B cell (primary cell): ENCODE results near the gene DIP2A. TPM values are rescaled to one million over a fixed set of nuclear protein-coding genes. Genes with fewer than 3 reads are reported as not detected.
A peak's percentile ranks its signal among the peaks of the same experiment; 100 is the strongest.

ENCODE experiments used
- ATAC-seq: fragments of 200-7000 bp; cut with Tn5 transposase; one replicate; pipeline ENCODE4 v1.10.0; 2021; ENCODE audit warnings: low read depth, mild to moderate bottlenecking, moderate number of reproducible peaks, moderate library complexity
- CTCF ChIA-PET: fragments of 350-600 bp; sonication (Branson Sonifier 250); formaldehyde crosslinking; loops from one replicate; lab custom pipeline; 2021; ENCODE audit warnings: antibody characterized with exemption, inconsistent platforms; lab: Charles Lee
- POLR2A ChIA-PET: fragments of 350-600 bp; sonication (Branson Sonifier 250); formaldehyde crosslinking; loops from one replicate; lab custom pipeline; 2021; ENCODE audit warnings: antibody characterized with exemption; lab: Charles Lee
- DNase-seq: peaks from one replicate; pipeline ENCODE4 v3.0.0; 2013
- H2AFZ ChIP-seq: 2 replicates; pipeline ENCODE4 v1.6.1; 2012; ENCODE audit warnings: mild to moderate bottlenecking, low read depth, low read length; ENCODE audit not compliant: insufficient read depth, poor library complexity, severe bottlenecking
- H3K27ac ChIP-seq, 2 donors: 1 replicate in 1 of 2; 2 replicates in 1 of 2; pipeline ENCODE4 v1.5.1; 2012 to 2013; ENCODE audit warnings: low read length in 2 of 2, mild to moderate bottlenecking in 2 of 2, moderate library complexity in 1 of 2
- H3K27me3 ChIP-seq, 4 experiments: fragments of 200-600 bp in 1 of 4; sonication (generic) in 1 of 4; replicated peaks in 1 of 4; 1 replicate in 2 of 4; 2 replicates in 2 of 4; pipeline versions ENCODE4 v1.6.1 to v1.7.0; 2013 to 2016; ENCODE audit warnings: low read length in 3 of 4, mild to moderate bottlenecking in 2 of 4, mixed read lengths in 1 of 4, moderate library complexity in 1 of 4; ENCODE audit not compliant: insufficient read depth in 4 of 4, control insufficient read depth in 3 of 4; ENCODE audit errors: control extremely low read depth in 1 of 4
- H3K36me3 ChIP-seq, 2 experiments: replicated peaks in 1 of 2; 1 replicate in 1 of 2; 2 replicates in 1 of 2; pipeline versions ENCODE4 v1.6.1 to v1.7.1; 2013; ENCODE audit warnings: low read length in 1 of 2; ENCODE audit not compliant: insufficient read depth in 2 of 2, control insufficient read depth in 1 of 2; ENCODE audit errors: control extremely low read depth in 1 of 2, extremely low read depth in 1 of 2
- H3K4me1 ChIP-seq, 2 donors: fragments of 200-600 bp in 1 of 2; sonication (generic) in 1 of 2; 1 replicate in 1 of 2; 2 replicates in 1 of 2; pipeline versions ENCODE4 v1.5.1 to v1.6.1; 2013 to 2017; ENCODE audit warnings: low read length in 2 of 2; ENCODE audit not compliant: control insufficient read depth in 2 of 2, insufficient read depth in 2 of 2
- H3K4me2 ChIP-seq: replicated peaks from 2 replicates; pipeline ENCODE3; 2012; ENCODE audit warnings: mild to moderate bottlenecking, low read depth, low read length; ENCODE audit not compliant: poor library complexity, severe bottlenecking
- H3K4me3 ChIP-seq, 5 experiments: fragments of 200-600 bp in 1 of 5; sonication (generic) in 1 of 5; 1 replicate in 3 of 5; 2 replicates in 2 of 5; pipeline versions ENCODE4 v1.5.1 to v1.7.0; 2011 to 2016; ENCODE audit warnings: low read length in 4 of 5, mild to moderate bottlenecking in 4 of 5, low read depth in 2 of 5, control low read depth in 1 of 5, moderate library complexity in 1 of 5; ENCODE audit not compliant: insufficient read depth in 1 of 5; ENCODE audit errors: control extremely low read depth in 1 of 5, extremely low read depth in 1 of 5
- H3K79me2 ChIP-seq: fragments of 200-600 bp; sonication (generic); one replicate; pipeline ENCODE4 v1.6.0; 2016; ENCODE audit warnings: low read length; ENCODE audit not compliant: control insufficient read depth, insufficient read depth
- H3K9ac ChIP-seq: fragments of 200-600 bp; sonication (generic); 2 replicates; pipeline ENCODE4 v1.6.1; 2017; ENCODE audit warnings: mild to moderate bottlenecking, low read length, moderate library complexity
- H3K9me3 ChIP-seq, 3 donors: one replicate each; pipeline versions ENCODE4 v1.6.1 to v1.7.1; 2013; ENCODE audit warnings: low read length in 2 of 3; ENCODE audit not compliant: control insufficient read depth in 2 of 3, insufficient read depth in 1 of 3; ENCODE audit errors: control extremely low read depth in 1 of 3
- H4K20me1 ChIP-seq: 2 replicates; pipeline ENCODE4 v1.6.0; 2012; ENCODE audit warnings: mild to moderate bottlenecking, low read length; ENCODE audit not compliant: insufficient read depth, control insufficient read depth, poor library complexity, severe bottlenecking
- H3K27ac Mint-ChIP-seq: one replicate; pipeline ENCODE4 v1.8.0; 2021; ENCODE audit warnings: mixed read lengths
- H3K27me3 Mint-ChIP-seq: one replicate; pipeline ENCODE4 v1.8.0; 2021; ENCODE audit warnings: mixed read lengths
- H3K4me1 Mint-ChIP-seq: one replicate; pipeline ENCODE4 v1.8.0; 2021; ENCODE audit warnings: mixed read lengths
- H3K4me3 Mint-ChIP-seq: one replicate; pipeline ENCODE4 v1.8.0; 2021; ENCODE audit warnings: mixed read lengths
- H3K9me3 Mint-ChIP-seq: one replicate; pipeline ENCODE4 v1.8.0; 2022; ENCODE audit warnings: mixed read lengths; ENCODE audit not compliant: insufficient read depth
- EZH2 ChIP-seq: IDR thresholded peaks from 2 replicates; pipeline ENCODE4 v1.6.1; 2012; ENCODE audit warnings: borderline replicate concordance, low read depth, mild to moderate bottlenecking, moderate library complexity, low read length; ENCODE audit not compliant: insufficient read depth, poor library complexity, severe bottlenecking
- WGBS: methylation state at CpG from one replicate; pipeline ENCODE4 v1.1.5; 2013; ENCODE audit warnings: missing lambda C conversion rate; ENCODE audit not compliant: insufficient coverage; 5-methylcytosine and 5-hydroxymethylcytosine counted together
- intact Hi-C: fragments of 100-400 bp; cut with micrococcal nuclease; formaldehyde crosslinking; loops from one replicate; pipeline ENCODE4 v1.10.0; 2022
- polyA plus RNA-seq: library from polyadenylated mRNA; depleted of rRNA; stranded (reverse); fragments of >200 nt; gene quantifications from 2 replicates; pipeline ENCODE4 v1.2.3, GENCODE V29; 2012
- total RNA-seq, 2 donors: library from RNA; stranded (reverse); fragments of 120-200 nt in 1 of 2; gene quantifications; 1 replicate in 1 of 2; 2 replicates in 1 of 2; pipeline versions ENCODE4 v1.2.3 to v1.2.4, GENCODE V29; 2013 to 2022
- TF ChIP-seq, protein P1 (sequence below): fragments of 200-600 bp; IDR thresholded peaks from one replicate; pipeline ENCODE4 v1.8.0; 2022; ENCODE audit warnings: antibody characterized with exemption, mild to moderate bottlenecking

DIP2A gene
- total and polyA plus RNA-seq, 2 donors (not counting 1 experiment from before 2014, with no cell fraction given): 40.4 to 59.0 TPM

DNA sequence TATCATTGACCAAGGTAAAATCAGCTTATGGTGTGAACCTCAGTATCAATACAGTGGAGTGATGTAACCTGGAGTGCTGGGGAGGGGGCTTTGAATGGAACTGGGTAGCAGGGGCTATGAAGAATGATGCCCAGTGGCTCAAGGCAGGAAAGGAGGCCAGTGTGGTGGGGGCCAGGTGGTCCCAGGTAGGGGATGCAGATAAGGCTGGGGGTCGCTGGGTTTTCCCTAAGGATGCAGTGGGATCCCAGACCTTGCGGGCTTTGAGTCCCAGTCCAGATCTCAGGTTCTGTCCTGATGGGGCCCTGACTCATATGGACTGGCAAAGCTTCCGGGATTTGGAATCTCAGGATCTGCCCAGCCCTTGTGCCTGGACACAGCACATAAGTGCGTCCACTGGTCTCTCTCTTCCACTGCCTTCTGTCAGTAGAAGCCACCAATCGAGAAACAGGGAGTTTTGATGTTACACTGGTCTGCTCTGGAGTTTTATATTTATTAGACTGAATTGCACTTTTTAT, 94.2 kb downstream of the DIP2A start:
- H3K27ac Mint-ChIP-seq: peak overlapping the region; percentile 17
- H3K27me3 Mint-ChIP-seq: no peaks in the 10 kb centered on the region
- peaks cover 0 to 18% of the 10 kb centered on the region in 2 experiments for H3K36me3 ChIP-seq
- peaks cover 3% of the 10 kb centered on the region for H3K9me3 Mint-ChIP-seq
- WGBS: 100% methylated on average over 3 of the region's 5 CpGs
- peaks cover 0 to 4% (median 0%) of the 10 kb centered on the region in 3 donors for H3K9me3 ChIP-seq
- no peak overlapping the region for H2AFZ ChIP-seq
- TF ChIP-seq EZH2: no peak
- TF ChIP-seq, protein P1, sequence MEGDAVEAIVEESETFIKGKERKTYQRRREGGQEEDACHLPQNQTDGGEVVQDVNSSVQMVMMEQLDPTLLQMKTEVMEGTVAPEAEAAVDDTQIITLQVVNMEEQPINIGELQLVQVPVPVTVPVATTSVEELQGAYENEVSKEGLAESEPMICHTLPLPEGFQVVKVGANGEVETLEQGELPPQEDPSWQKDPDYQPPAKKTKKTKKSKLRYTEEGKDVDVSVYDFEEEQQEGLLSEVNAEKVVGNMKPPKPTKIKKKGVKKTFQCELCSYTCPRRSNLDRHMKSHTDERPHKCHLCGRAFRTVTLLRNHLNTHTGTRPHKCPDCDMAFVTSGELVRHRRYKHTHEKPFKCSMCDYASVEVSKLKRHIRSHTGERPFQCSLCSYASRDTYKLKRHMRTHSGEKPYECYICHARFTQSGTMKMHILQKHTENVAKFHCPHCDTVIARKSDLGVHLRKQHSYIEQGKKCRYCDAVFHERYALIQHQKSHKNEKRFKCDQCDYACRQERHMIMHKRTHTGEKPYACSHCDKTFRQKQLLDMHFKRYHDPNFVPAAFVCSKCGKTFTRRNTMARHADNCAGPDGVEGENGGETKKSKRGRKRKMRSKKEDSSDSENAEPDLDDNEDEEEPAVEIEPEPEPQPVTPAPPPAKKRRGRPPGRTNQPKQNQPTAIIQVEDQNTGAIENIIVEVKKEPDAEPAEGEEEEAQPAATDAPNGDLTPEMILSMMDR: no peak
- H3K27ac ChIP-seq: peak overlapping the region in 1 of 2 donors; percentile 75
- POLR2A ChIA-PET: interaction anchor here (1.0 kb wide), 1 partner anchor 83 kb away, joined by 3 read pairs; the partner anchor contains the start of gene PRMT2
- intact Hi-C loops: no loop called here
- no peak overlapping the region for H3K4me3 Mint-ChIP-seq
- H3K4me1 Mint-ChIP-seq: peaks cover 23% of the 10 kb centered on the region
- no peak overlapping the region for H3K4me3 ChIP-seq
- H3K9ac ChIP-seq: no peak overlapping the region
- no peaks in the 10 kb centered on the region for H4K20me1 ChIP-seq
- H3K4me1 ChIP-seq: peaks cover 27 to 35% of the 10 kb centered on the region in 2 donors
- no peak for DNase-seq
- peak overlapping the region; percentile 65 for H3K4me2 ChIP-seq
- CTCF ChIA-PET: interaction anchor here (0.7 kb wide), 1 partner anchor 409 kb away, joined by 3 read pairs; no protein-coding TSS in a partner anchor
- no peaks in the 10 kb centered on the region for H3K27me3 ChIP-seq
- ATAC-seq: no peak
- no peaks in the 10 kb centered on the region for H3K79me2 ChIP-seq

DNA sequence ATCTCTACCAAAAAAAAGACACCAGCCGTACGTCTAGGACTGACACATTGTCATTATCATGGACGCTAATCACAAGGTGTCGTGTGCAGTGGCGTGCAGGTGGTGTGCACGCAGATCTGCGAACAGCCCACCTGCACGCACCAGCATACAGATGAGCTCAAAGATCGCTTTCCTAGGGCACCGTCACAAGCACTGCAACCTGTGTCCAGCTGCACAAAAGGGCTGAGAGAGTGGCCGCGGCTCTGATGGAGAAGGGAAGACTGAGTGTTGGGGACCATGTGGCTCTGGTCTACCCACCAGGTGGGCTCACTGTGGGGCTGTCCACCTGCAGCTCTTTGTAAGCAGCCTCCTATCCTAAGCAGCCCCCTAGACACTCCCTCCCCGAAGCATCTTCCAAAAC, 95.3 kb downstream of the DIP2A start:
- H3K27me3 Mint-ChIP-seq: no peaks in the 10 kb centered on the region
- ATAC-seq (no peak), DNase-seq (no peak)
- no peak overlapping the region for H3K4me3 Mint-ChIP-seq
- Histone ChIP-seq H4K20me1 (no peaks in the 10 kb centered on the region), H3K4me1 (peaks cover 27 to 40% of the 10 kb centered on the region in 2 donors), H3K79me2 (no peaks in the 10 kb centered on the region), H3K27ac (no peak overlapping the region), H3K4me3 (no peak overlapping the region), H3K4me2 (no peak overlapping the region), H3K9me3 (no peaks in the 10 kb centered on the region), H3K27me3 (no peaks in the 10 kb centered on the region), H2AFZ (no peak overlapping the region), H3K36me3 (peaks cover 0 to 12% of the 10 kb centered on the region in 2 experiments), H3K9ac (no peak overlapping the region)
- TF ChIP-seq, protein P1: no peak
- TF ChIP-seq EZH2: no peak
- H3K27ac Mint-ChIP-seq: no peak overlapping the region
- H3K4me1 Mint-ChIP-seq: peaks cover 22% of the 10 kb centered on the region
- CTCF ChIA-PET: no interaction called here
- intact Hi-C loops: no loop called here
- POLR2A ChIA-PET: no interaction called here
- no peaks in the 10 kb centered on the region for H3K9me3 Mint-ChIP-seq
- 97% methylated on average over 13 of the region's 13 CpGs for WGBS
